ENCODE results near the gene URAD. TPM values are rescaled to one million over a fixed set of nuclear protein-coding genes. Genes with fewer than 3 reads are reported as not detected.

Gene URAD
- polyA plus RNA-seq, 1 donor: not detected

GRCh38 chr13:27956576-27957300 lies 31.8 kb downstream of the URAD start:
- no peak for DNase-seq

GRCh38 chr13:27955014-27955591 lies 33.4 kb downstream of the URAD start:
- DNase-seq: no peak

- DNase-seq: no peak
Measured at GRCh38 chr13:27954406-27954851, 34.1 kb downstream of the URAD start.

GRCh38 chr13:27953676-27954405 lies 34.7 kb downstream of the URAD start:
- peak; percentile 82 for DNase-seq

GRCh38 chr13:27952876-27953675 lies 35.4 kb downstream of the URAD start:
- DNase-seq: no peak

- no peak for DNase-seq
Measured at GRCh38 chr13:27942972-27943371, 45.5 kb downstream of the URAD start.

GRCh38 chr13:27933580-27934328 lies 54.7 kb downstream of the URAD start:
- no peak for DNase-seq

GRCh38 chr13:27933118-27933517 lies 55.4 kb downstream of the URAD start:
- no peak for DNase-seq

- DNase-seq: no peak
Measured at GRCh38 chr13:27929868-27930267, 58.6 kb downstream of the URAD start.

GRCh38 chr13:27928805-27929753 lies 59.4 kb downstream of the URAD start:
- DNase-seq: no peak

GRCh38 chr13:27928353-27928804 lies 60.1 kb downstream of the URAD start:
- DNase-seq: no peak

Other genes starting within 250 kb of the URAD start
- not detected for gene GSX1, start 196.2 kb downstream of the URAD start, polyA plus RNA-seq (ENCODE audit: insufficient read length)
- gene PDX1, start 68.7 kb downstream of the URAD start, polyA plus RNA-seq (ENCODE audit: insufficient read length): not detected
- not detected for gene CDX2, start 19.4 kb downstream of the URAD start, polyA plus RNA-seq (ENCODE audit: insufficient read length)
- 0.22 TPM for gene FLT3, start 111.9 kb upstream of the URAD start, polyA plus RNA-seq (ENCODE audit: insufficient read length)
- gene PAN3, start 149.9 kb upstream of the URAD start, polyA plus RNA-seq (ENCODE audit: insufficient read length): 72.6 TPM

All from left kidney (tissue), 2 donors.